ENCODE data around the gene SLC24A3. TPM values are rescaled to one million over a fixed set of nuclear protein-coding genes. Genes with fewer than 3 reads are reported as not detected.

SLC24A3 gene
- total and polyA plus RNA-seq, 9 donors: 4.8 to 40.5 (median 18.6) TPM

- Histone ChIP-seq H3K9me3 (no peaks in the 10 kb centered on the region), H3K4me3 (no peak overlapping the region), H3K36me3 (no peaks in the 10 kb centered on the region), H3K27me3 (no peaks in the 10 kb centered on the region), H3K4me1 (ENCODE audit: insufficient read depth) (no peaks in the 10 kb centered on the region), H3K27ac (no peak overlapping the region)
- 78 to 92% (median 83%) methylated on average over 4 of the region's 4 CpGs for WGBS, 3 donors
- no peak for DNase-seq
- intact Hi-C loops (cut with DNase I): no loop called here
- no peak for TF ChIP-seq EP300 (IDR thresholded peaks at IDR 0.05)
- no peak for TF ChIP-seq CTCF (IDR thresholded peaks at IDR 0.05)
- TF ChIP-seq POLR2A (IDR thresholded peaks at IDR 0.05): no peak
These were observed 512.9 kb downstream of the SLC24A3 start for GRCh38 chr20:19725373-19725772.

- Histone ChIP-seq H3K36me3 (no peaks in the 10 kb centered on the region), H3K27ac (no peak overlapping the region), H3K9me3 (no peaks in the 10 kb centered on the region), H3K4me3 (no peak overlapping the region), H3K27me3 (no peaks in the 10 kb centered on the region), H3K4me1 (ENCODE audit: insufficient read depth) (no peaks in the 10 kb centered on the region)
- no peak for DNase-seq
- TF ChIP-seq EP300 (IDR thresholded peaks at IDR 0.05): no peak
- no peak for TF ChIP-seq POLR2A (IDR thresholded peaks at IDR 0.05)
- TF ChIP-seq CTCF (IDR thresholded peaks at IDR 0.05): no peak
- intact Hi-C loops (cut with DNase I): no loop called here
- 58 to 87% (median 60%) methylated on average over 1 of the region's 1 CpG for WGBS, 3 donors
These were observed 513.5 kb downstream of the SLC24A3 start for GRCh38 chr20:19725814-19726525.

- intact Hi-C loops (cut with DNase I): no loop called here
- Histone ChIP-seq H3K27ac (no peak overlapping the region), H3K27me3 (no peaks in the 10 kb centered on the region), H3K4me3 (no peak overlapping the region), H3K36me3 (no peaks in the 10 kb centered on the region), H3K4me1 (ENCODE audit: insufficient read depth) (no peaks in the 10 kb centered on the region), H3K9me3 (no peaks in the 10 kb centered on the region)
- no peak for TF ChIP-seq POLR2A (IDR thresholded peaks at IDR 0.05)
- no peak for TF ChIP-seq CTCF (IDR thresholded peaks at IDR 0.05)
- no peak for TF ChIP-seq EP300 (IDR thresholded peaks at IDR 0.05)
- WGBS, 3 donors: 93 to 97% (median 96%) methylated on average over 10 of the region's 10 CpGs
- no peak for DNase-seq
These were observed 514.9 kb downstream of the SLC24A3 start for GRCh38 chr20:19727251-19727847.

- no peaks in the 10 kb centered on the region for H3K27me3 ChIP-seq
- intact Hi-C loops (cut with DNase I): no loop called here
- no peaks in the 10 kb centered on the region for H3K9me3 ChIP-seq
- TF ChIP-seq POLR2A (IDR thresholded peaks at IDR 0.05): no peak
- H3K27ac ChIP-seq: no peak overlapping the region
- peaks cover 1% of the 10 kb centered on the region for H3K4me1 ChIP-seq (ENCODE audit: insufficient read depth)
- DNase-seq: no peak
- no peak overlapping the region for H3K4me3 ChIP-seq
- WGBS, 3 donors: 88 to 95% (median 95%) methylated on average over 4 of the region's 4 CpGs
- no peaks in the 10 kb centered on the region for H3K36me3 ChIP-seq
These were observed 517.2 kb downstream of the SLC24A3 start for GRCh38 chr20:19729672-19730071.

- 80 to 88% (median 83%) methylated on average over 7 of the region's 7 CpGs for WGBS, 3 donors
- Histone ChIP-seq H3K4me1 (ENCODE audit: insufficient read depth) (peaks cover 4% of the 10 kb centered on the region), H3K27me3 (no peaks in the 10 kb centered on the region), H3K9me3 (no peaks in the 10 kb centered on the region), H3K36me3 (no peaks in the 10 kb centered on the region), H3K4me3 (no peak overlapping the region), H3K27ac (no peak overlapping the region)
- intact Hi-C loops (cut with DNase I): no loop called here
- no peak for TF ChIP-seq POLR2A (IDR thresholded peaks at IDR 0.05)
- no peak for TF ChIP-seq EP300 (IDR thresholded peaks at IDR 0.05)
- TF ChIP-seq CTCF (IDR thresholded peaks at IDR 0.05): no peak
- DNase-seq: no peak
These were observed 518.3 kb downstream of the SLC24A3 start for GRCh38 chr20:19730706-19731105.
